NCI-H82 treated with DMSO at 0.1 percent for 48 hours (cell line): ENCODE measurements around the gene DNAJB4.
"Not testable (repeated sequence)": the region's sequence is repeated elsewhere in the genome, so short reads cannot be mapped to it uniquely, and the experiment has no call there.

ENCODE experiments used
- DNase-seq: peaks from one replicate; lab custom pipeline; 2025; ENCODE audit not compliant: unreplicated experiment; lab: John Stamatoyannopoulos, UW

Gene DNAJB4

DNA sequence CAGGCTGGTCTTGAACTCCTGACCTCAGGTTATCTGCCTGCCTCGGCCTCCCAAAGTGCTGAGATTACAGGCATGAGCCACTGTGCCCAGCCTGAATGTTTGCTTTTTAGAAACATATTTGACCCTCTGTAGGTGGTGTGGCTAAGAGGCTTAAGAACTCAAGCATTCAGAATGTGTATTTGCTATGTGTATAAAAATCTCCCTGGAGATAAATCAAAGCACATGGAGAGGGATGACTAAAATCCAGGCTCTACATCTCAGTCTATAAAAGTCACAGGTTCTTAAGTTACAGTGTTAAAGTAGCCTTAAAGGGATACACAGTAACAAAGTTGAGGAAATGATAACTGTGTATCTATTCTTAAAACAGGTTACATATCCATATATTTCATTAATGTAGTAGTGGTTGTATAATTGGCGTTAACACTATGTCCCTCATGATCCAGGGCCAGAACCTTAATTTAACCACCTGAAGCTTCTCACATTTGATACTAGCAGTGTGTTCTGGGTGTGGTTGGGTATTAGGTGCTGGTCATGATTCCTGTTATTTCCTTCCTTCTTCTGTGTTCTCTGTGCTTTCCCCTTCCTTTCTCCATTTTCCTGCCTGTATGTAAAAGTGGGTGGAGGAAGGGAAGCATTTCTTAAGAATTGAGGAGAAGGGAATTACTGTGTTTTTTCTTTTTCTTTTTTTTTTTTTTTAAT lies 57.2 kb downstream of the DNAJB4 start:
- no peak for DNase-seq

DNA sequence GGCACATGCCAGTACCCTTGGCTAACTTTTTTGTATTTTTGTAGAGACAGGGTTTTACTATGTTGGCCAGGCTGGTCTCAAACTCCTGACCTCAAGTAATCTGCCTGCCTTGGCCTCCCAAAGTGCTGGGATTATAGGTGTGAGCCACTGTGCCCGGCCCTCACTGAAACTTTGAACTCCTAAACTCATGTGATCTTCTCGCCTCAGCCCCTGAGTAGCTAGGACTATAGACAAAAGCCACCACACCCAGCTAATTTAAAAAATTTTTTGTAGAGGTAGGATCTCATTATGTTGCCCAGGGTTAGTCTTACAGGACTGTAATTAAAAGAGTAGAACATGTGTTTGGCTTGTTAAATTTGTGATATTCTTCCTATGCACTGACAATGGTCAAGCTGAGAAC lies 60.1 kb downstream of the DNAJB4 start:
- not testable (repeated sequence) for DNase-seq
